ENCODE results near the gene TM4SF4. TPM values are rescaled to one million over a fixed set of nuclear protein-coding genes. Genes with fewer than 3 reads are reported as not detected.

Gene TM4SF4
- total RNA-seq, 1 experiment from 2014 or later = 1.4 TPM

GRCh38 chr3:149459491-149460059 lies 14.9 kb upstream of the TM4SF4 start:
- Mint-ChIP-seq H3K4me3 (no peak overlapping the region), H3K9me3 (no peaks in the 10 kb centered on the region), H3K4me1 (no peaks in the 10 kb centered on the region), H3K27me3 (ENCODE audit: low read depth) (no peaks in the 10 kb centered on the region), H3K36me3 (no peaks in the 10 kb centered on the region), H3K27ac (no peak overlapping the region)
- ChIA-PET CTCF (interaction anchor here (1.8 kb wide), 1 partner anchor 30 kb away, joined by 4 read pairs; no protein-coding TSS in a partner anchor), POLR2A (no interaction called here)
- ATAC-seq (no peak), DNase-seq (ENCODE audit: low spot score) (no peak)
- no peak for TF ChIP-seq GABPB1 (CRISPR knock-in tag; IDR thresholded peaks at IDR 0.05)
- no peak for TF ChIP-seq ZNF532 (CRISPR knock-in tag; IDR thresholded peaks at IDR 0.05; ENCODE audit: borderline replicate concordance)
- no peak for TF ChIP-seq E2F5 (CRISPR knock-in tag; IDR thresholded peaks at IDR 0.05)
- TF ChIP-seq IRF2 (CRISPR knock-in tag; IDR thresholded peaks at IDR 0.05; ENCODE audit: borderline replicate concordance, low read depth) = no peak
- TF ChIP-seq, protein P1, sequence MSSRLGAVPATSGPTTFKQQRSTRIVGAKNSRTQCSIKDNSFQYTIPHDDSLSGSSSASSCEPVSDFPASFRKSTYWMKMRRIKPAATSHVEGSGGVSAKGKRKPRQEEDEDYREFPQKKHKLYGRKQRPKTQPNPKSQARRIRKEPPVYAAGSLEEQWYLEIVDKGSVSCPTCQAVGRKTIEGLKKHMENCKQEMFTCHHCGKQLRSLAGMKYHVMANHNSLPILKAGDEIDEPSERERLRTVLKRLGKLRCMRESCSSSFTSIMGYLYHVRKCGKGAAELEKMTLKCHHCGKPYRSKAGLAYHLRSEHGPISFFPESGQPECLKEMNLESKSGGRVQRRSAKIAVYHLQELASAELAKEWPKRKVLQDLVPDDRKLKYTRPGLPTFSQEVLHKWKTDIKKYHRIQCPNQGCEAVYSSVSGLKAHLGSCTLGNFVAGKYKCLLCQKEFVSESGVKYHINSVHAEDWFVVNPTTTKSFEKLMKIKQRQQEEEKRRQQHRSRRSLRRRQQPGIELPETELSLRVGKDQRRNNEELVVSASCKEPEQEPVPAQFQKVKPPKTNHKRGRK (CRISPR knock-in tag; IDR thresholded peaks at IDR 0.05; ENCODE audit: borderline replicate concordance) = no peak
- no peak for TF ChIP-seq CBFB (CRISPR knock-in tag; IDR thresholded peaks at IDR 0.05; ENCODE audit: low read depth)
- no peak for TF ChIP-seq MXD4 (CRISPR knock-in tag; IDR thresholded peaks at IDR 0.05; ENCODE audit: borderline replicate concordance)
- TF ChIP-seq ARID4B (CRISPR knock-in tag; IDR thresholded peaks at IDR 0.05; ENCODE audit: borderline replicate concordance) = no peak
- no peak for TF ChIP-seq ZNF671 (CRISPR knock-in tag; IDR thresholded peaks at IDR 0.05)
- TF ChIP-seq ZNF423 (CRISPR knock-in tag; IDR thresholded peaks at IDR 0.05) = no peak
- no peak for TF ChIP-seq ZSCAN18 (CRISPR knock-in tag; IDR thresholded peaks at IDR 0.05)
- TF ChIP-seq, protein P2, sequence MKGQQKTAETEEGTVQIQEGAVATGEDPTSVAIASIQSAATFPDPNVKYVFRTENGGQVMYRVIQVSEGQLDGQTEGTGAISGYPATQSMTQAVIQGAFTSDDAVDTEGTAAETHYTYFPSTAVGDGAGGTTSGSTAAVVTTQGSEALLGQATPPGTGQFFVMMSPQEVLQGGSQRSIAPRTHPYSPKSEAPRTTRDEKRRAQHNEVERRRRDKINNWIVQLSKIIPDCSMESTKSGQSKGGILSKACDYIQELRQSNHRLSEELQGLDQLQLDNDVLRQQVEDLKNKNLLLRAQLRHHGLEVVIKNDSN (CRISPR knock-in tag; IDR thresholded peaks at IDR 0.05) = no peak
- TF ChIP-seq OVOL2 (CRISPR knock-in tag; IDR thresholded peaks at IDR 0.05; ENCODE audit: borderline replicate concordance) = no peak
- TF ChIP-seq, protein P3, sequence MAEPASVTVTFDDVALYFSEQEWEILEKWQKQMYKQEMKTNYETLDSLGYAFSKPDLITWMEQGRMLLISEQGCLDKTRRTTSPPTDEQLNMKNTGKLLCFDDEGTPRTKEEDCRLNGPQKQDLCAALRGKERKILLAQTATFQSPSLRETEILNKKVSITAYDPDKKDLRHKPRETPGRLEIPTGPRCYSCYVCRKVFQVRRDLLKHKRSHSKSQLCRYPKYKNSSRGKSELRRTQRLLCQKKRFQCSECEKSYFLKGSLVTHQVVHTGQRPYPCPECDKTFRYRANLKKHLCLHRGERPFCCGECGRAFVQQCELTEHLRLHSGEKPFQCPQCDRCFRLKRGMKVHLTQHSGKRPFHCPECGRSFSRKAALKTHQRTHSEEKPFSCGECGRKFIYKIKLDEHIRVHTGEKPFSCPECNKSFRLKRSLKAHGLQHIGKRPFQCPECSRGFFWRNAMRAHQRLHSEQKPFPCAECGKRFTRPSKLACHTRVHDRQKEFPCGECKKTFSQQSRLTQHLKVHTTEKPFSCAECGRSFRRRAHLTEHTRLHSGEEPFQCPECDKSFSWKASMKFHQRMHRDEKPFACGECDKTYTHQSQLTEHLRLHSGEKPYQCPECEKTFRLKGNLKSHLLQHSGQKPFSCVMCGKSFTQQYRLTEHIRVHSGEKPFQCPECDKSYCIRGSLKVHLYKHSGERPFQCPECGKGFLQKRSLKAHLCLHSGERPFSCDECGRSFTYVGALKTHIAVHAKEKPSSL (CRISPR knock-in tag; conservative IDR thresholded peaks at IDR 0.05) = no peak
- TF ChIP-seq NR2C2 (CRISPR knock-in tag; IDR thresholded peaks at IDR 0.05) = no peak
- no peak for TF ChIP-seq MYBL2 (CRISPR knock-in tag; IDR thresholded peaks at IDR 0.05)
- no peak for TF ChIP-seq NR3C1 (CRISPR knock-in tag; conservative IDR thresholded peaks at IDR 0.05; ENCODE audit: low read depth)
- TF ChIP-seq FOXK1 (CRISPR knock-in tag; IDR thresholded peaks at IDR 0.05) = no peak
